ENCODE results near the gene MAGI2. TPM values are rescaled to one million over a fixed set of nuclear protein-coding genes. Genes with fewer than 3 reads are reported as not detected.

The MAGI2 gene
- total RNA-seq, 1 experiment from 2014 or later, result 0.25 TPM

DNA sequence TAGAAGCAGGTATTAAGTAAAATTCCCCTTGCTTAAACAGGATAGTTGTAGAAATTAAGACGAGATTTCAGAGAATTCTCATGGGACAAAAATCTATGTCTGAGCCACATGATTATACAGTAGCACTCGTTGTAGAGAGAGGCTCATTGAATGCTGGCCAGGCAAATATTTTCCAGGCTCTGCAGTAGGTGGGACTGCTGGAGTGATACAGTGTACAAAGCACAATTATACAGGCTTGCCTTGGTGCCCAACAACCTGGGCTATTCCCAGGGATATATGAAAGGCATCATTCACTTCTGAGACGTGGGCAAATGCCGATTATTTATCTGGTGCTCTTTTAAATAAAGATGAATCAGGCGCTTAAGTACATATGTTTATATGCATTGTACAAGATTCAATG is 1274.3 kb downstream of the MAGI2 start:
- Mint-ChIP-seq H3K27me3 (ENCODE audit: insufficient read depth, unreplicated experiment) (peaks cover 17% of the 10 kb centered on the region), H3K36me3 (ENCODE audit: insufficient read depth, unreplicated experiment) (no peaks in the 10 kb centered on the region), H3K4me1 (ENCODE audit: low read depth, unreplicated experiment) (no peaks in the 10 kb centered on the region), H3K27ac (ENCODE audit: unreplicated experiment) (no peak overlapping the region), H3K4me3 (ENCODE audit: unreplicated experiment) (no peak overlapping the region), H3K9me3 (ENCODE audit: unreplicated experiment) (no peaks in the 10 kb centered on the region)
- ChIA-PET CTCF (no interaction called here), POLR2A (no interaction called here)
- H3K36me3 ChIP-seq (ENCODE audit: control insufficient read depth, insufficient read depth, low read length), result no peaks in the 10 kb centered on the region
- BruUV-seq (replicated peaks), result no TSS peak
- TF ChIP-seq, protein P1, sequence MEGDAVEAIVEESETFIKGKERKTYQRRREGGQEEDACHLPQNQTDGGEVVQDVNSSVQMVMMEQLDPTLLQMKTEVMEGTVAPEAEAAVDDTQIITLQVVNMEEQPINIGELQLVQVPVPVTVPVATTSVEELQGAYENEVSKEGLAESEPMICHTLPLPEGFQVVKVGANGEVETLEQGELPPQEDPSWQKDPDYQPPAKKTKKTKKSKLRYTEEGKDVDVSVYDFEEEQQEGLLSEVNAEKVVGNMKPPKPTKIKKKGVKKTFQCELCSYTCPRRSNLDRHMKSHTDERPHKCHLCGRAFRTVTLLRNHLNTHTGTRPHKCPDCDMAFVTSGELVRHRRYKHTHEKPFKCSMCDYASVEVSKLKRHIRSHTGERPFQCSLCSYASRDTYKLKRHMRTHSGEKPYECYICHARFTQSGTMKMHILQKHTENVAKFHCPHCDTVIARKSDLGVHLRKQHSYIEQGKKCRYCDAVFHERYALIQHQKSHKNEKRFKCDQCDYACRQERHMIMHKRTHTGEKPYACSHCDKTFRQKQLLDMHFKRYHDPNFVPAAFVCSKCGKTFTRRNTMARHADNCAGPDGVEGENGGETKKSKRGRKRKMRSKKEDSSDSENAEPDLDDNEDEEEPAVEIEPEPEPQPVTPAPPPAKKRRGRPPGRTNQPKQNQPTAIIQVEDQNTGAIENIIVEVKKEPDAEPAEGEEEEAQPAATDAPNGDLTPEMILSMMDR (IDR thresholded peaks at IDR 0.05; ENCODE audit: insufficient read depth in 1 of 2, low read depth in 1 of 2, low read length in 1 of 2, severe bottlenecking in 1 of 2, unreplicated experiment in 1 of 2), result no peak
- no peak overlapping the region for H3K4me3 ChIP-seq (ENCODE audit: low read depth, low read length)
- H3K4me1 ChIP-seq, result no peaks in the 10 kb centered on the region
- intact Hi-C loops (cut with micrococcal nuclease; ENCODE audit: unreplicated experiment), result no loop called here
- no peaks in the 10 kb centered on the region for H3K27me3 ChIP-seq (replicated peaks; ENCODE audit: control insufficient read depth, insufficient read depth, low read length)
- no peaks in the 10 kb centered on the region for H3K9me3 ChIP-seq
- no peak for DNase-seq

DNA sequence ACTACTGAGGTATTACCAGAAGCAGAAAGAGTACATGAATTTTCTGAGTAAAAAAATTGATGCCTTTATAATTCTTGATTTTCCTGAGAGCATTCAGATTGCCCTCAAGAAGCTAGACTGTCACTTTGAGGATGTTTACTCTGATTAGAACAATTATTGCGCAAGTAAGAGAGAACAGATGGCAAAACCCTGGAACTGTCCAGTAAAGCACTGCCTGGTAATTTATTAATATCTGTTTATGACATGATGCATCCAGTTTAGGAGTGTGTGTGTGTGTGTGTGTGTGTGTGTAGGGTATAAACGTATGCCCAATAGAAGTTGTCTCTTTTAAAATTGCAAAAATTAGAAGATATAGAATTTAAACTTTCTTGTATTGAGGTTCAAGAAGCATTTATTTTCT is 1275.1 kb downstream of the MAGI2 start:
- POLR2A ChIA-PET, result no interaction called here
- Mint-ChIP-seq H3K4me3 (ENCODE audit: unreplicated experiment) (no peak overlapping the region), H3K4me1 (ENCODE audit: low read depth, unreplicated experiment) (no peaks in the 10 kb centered on the region), H3K27ac (ENCODE audit: unreplicated experiment) (no peak overlapping the region), H3K36me3 (ENCODE audit: insufficient read depth, unreplicated experiment) (no peaks in the 10 kb centered on the region), H3K9me3 (ENCODE audit: unreplicated experiment) (no peaks in the 10 kb centered on the region), H3K27me3 (ENCODE audit: insufficient read depth, unreplicated experiment) (peaks cover 17% of the 10 kb centered on the region)
- Histone ChIP-seq H3K36me3 (ENCODE audit: control insufficient read depth, insufficient read depth, low read length) (no peaks in the 10 kb centered on the region), H3K4me3 (ENCODE audit: low read depth, low read length) (no peak overlapping the region), H3K27me3 (replicated peaks; ENCODE audit: control insufficient read depth, insufficient read depth, low read length) (no peaks in the 10 kb centered on the region), H3K4me1 (no peaks in the 10 kb centered on the region), H3K9me3 (no peaks in the 10 kb centered on the region)
- intact Hi-C loops (cut with micrococcal nuclease; ENCODE audit: unreplicated experiment), result no loop called here
- CTCF ChIA-PET, result no interaction called here
- no TSS peak for BruUV-seq (replicated peaks)
- no peak for DNase-seq
- TF ChIP-seq, protein P1 (IDR thresholded peaks at IDR 0.05; ENCODE audit: insufficient read depth in 1 of 2, low read depth in 1 of 2, low read length in 1 of 2, severe bottlenecking in 1 of 2, unreplicated experiment in 1 of 2), result no peak

DNA sequence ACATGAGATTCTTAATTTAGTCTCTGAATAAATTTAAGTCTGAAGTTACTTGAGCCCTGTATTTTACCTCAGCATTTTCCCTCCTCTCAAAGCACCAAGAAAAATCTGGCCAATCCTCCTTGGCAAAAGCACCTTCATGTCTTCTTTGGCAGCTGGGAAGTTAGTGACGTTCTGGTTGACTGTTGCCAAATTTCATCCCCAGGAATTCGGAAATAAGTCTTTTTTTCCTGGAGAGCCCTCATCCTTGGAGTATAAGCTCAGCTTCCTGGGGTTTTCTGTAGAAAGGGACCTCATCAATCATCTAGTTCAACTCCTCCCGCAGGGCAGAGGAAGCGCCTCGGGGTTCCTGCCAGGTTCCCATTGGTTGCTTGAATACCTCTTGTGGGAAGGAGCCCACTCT is 1277.3 kb downstream of the MAGI2 start:
- no peaks in the 10 kb centered on the region for H3K9me3 ChIP-seq
- Mint-ChIP-seq H3K27ac (ENCODE audit: unreplicated experiment) (no peak overlapping the region), H3K4me3 (ENCODE audit: unreplicated experiment) (no peak overlapping the region), H3K4me1 (ENCODE audit: low read depth, unreplicated experiment) (no peaks in the 10 kb centered on the region), H3K36me3 (ENCODE audit: insufficient read depth, unreplicated experiment) (no peaks in the 10 kb centered on the region), H3K9me3 (ENCODE audit: unreplicated experiment) (no peaks in the 10 kb centered on the region), H3K27me3 (ENCODE audit: insufficient read depth, unreplicated experiment) (peaks cover 22% of the 10 kb centered on the region)
- no peak overlapping the region for H3K4me3 ChIP-seq (ENCODE audit: low read depth, low read length)
- TF ChIP-seq, protein P1 (IDR thresholded peaks at IDR 0.05; ENCODE audit: insufficient read depth in 1 of 2, low read depth in 1 of 2, low read length in 1 of 2, severe bottlenecking in 1 of 2, unreplicated experiment in 1 of 2), result no peak
- POLR2A ChIA-PET, result no interaction called here
- CTCF ChIA-PET, result no interaction called here
- DNase-seq, result no peak
- intact Hi-C loops (cut with micrococcal nuclease; ENCODE audit: unreplicated experiment), result no loop called here
- H3K27me3 ChIP-seq (replicated peaks; ENCODE audit: control insufficient read depth, insufficient read depth, low read length), result no peaks in the 10 kb centered on the region
- H3K36me3 ChIP-seq (ENCODE audit: control insufficient read depth, insufficient read depth, low read length), result no peaks in the 10 kb centered on the region
- H3K4me1 ChIP-seq, result no peaks in the 10 kb centered on the region
- BruUV-seq (replicated peaks), result no TSS peak
